ENCODE results near the gene EPS15.
"Not testable (repeated sequence)": the region's sequence is repeated elsewhere in the genome, so short reads cannot be mapped to it uniquely, and the experiment has no call there.

The EPS15 gene

DNA sequence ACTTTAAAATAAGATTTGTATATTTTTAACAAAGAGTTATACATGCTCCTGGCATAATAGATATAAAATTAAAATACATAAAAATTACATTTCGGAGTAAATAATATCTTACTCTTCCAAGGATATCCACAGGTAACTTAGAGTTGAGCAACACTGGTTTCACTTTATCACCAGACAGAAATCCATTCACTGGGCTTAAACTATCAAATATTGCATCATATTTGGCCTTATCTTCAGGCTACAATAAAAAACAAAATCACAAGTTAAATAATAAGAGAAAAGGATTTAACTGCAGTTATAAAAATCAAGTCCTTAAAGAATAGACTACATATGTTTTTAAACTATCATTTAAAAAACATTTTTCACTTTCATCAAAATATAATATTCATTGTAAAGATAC is 55.5 kb downstream of the EPS15 start:
- DNase-seq, result no peak

DNA sequence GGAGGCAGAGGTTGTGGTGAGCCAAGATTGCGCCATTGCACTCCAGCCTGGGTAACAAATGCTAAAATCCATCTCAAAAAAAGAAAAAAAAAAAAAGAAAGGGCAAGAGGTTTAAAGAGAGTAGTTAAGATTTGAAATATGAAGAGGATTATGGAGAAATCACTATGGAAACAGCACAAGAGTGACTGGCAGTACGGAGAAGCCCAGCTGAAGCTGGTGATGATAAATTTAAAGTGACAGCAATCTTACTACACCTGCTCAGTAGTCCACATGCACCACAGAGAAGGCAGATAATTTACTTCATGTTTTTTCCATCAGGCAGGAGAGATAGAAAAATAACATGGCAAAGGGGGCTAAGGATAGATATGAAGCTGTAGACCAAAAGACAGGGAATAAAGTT is 56.8 kb downstream of the EPS15 start:
- DNase-seq, result not testable (repeated sequence)

GRCh38 chr1:51454554-51454953 is 64.5 kb downstream of the EPS15 start:
- DNase-seq, result no peak

GRCh38 chr1:51453010-51453409 is 66.1 kb downstream of the EPS15 start:
- DNase-seq, result no peak

- not testable (repeated sequence) for DNase-seq
Observed at GRCh38 chr1:51448844-51449454, 70.1 kb downstream of the EPS15 start.

GRCh38 chr1:51445351-51446090 is 73.5 kb downstream of the EPS15 start:
- DNase-seq, result no peak

DNA sequence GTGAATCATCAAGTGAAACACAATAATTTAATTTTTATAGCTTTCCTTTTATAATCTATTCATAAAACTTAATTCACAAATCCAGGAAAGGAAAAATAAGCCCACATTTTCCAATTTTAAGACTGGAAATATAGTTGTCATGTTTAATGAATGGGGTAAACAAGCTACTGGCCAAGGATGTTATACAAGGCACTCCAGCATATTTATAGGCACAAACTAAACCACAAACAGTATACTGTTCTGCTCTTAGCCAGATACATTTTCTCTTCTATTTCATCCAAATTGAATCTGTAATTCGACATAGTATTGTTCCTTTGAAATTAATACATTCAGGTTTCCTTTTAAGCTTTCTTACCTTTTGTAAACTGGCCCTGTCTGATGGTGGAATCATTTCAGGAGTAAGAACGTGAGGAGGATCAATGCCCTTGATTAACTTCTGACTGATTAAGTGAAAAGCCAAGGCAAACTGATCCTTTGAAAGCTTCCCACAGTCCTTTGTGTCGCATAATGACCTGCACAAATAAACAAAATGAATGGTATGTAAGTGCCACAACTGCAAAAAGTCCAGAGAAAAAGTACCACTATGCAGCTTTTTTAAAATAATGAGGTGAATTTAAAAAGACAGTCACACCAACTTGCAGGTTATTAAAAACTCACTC is 74.4 kb downstream of the EPS15 start:
- no peak for DNase-seq

DNA sequence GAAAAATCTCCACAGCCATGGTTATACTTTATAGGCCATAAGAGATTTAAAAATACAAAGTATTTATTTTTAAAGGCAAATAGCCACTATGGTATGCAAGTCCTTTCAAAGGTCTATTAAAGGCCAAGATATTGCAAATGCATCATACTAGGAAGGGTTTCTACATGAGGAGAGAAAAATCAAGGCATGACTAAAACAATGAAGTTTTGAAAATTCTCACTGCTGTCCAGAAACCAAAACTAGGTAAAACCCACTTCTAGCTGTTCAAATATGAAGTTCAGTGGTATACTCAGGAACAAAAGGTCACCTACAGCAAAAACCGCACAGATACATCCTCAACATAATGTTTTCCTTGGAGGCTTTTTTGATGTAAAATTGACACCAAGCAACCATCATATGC is 75.0 kb downstream of the EPS15 start:
- DNase-seq, result no peak

DNA sequence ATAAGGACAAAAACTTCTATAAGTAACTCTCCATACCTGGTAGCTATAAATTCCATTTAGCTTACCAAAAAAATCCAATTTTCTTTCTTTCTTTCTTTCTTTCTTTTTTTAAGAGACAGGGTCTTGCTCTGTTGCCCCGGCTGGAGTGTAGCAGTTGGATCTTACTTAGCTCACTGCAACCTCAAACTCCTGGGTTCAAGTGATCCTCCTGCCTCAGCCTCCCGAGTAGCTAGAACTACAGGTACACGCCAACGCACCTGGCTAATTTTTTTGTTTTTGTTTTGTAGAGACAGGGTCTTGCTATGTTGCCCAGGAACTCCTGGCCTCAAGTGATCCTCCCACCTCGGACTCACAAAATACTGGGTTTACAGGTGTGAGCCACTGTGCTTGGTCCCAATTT is 75.5 kb downstream of the EPS15 start:
- DNase-seq, result no peak

DNA sequence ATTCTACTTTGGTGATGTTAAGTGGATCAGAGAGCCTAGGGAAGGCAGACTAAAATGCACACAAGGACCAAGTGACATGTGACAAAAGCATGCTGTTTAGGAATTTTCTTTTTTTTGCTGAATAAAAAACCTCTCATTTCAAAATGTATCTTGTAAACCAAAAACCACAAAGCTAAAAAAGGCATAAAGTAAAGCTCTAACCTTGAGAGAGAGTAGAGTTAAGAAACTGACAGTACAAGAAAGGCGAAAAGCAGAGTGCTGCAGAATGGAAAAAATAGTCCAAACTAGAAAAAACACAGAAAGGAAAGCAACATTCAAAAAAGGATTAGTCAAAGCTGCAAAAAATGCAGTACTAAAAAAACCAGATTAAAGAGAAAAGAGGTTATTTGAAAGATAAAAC is 76.5 kb downstream of the EPS15 start:
- no peak for DNase-seq

DNA sequence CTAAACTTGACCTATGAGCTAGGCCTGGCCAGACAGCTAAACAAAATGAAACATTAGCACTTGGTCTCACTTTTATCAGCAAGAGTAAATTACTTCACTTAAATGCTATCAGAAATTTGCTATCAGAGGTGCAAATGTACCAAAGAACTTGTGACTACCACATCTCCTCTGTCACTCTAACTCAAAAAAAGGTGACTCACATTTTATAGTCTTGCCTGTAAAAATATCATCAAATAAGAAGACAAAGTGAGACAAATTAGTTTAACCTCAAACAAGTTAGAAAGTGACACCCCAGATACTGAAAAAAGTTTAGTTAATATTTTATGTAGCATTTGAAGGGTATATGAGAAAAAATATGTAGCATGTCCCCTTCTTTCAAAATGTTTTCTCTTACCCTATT is 76.9 kb downstream of the EPS15 start:
- no peak for DNase-seq

DNA sequence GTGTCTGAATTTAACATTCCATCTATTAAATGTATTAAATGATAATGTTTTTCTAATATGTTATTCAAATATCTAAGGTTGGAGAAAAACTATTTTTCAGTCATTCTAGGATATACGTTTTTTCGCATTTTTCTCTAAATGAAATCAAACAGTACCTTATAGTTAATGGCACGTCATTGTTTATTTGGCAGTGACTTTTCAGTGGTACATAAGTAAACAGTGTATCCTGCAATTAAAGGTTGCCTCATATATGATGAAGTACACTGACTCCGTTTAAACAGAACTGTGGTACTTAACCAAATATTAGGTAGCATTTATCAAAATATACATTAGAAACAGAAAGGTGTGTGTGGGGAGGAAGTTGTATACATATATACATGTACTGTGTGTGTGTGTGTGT is 79.2 kb downstream of the EPS15 start:
- no peak for DNase-seq

DNA sequence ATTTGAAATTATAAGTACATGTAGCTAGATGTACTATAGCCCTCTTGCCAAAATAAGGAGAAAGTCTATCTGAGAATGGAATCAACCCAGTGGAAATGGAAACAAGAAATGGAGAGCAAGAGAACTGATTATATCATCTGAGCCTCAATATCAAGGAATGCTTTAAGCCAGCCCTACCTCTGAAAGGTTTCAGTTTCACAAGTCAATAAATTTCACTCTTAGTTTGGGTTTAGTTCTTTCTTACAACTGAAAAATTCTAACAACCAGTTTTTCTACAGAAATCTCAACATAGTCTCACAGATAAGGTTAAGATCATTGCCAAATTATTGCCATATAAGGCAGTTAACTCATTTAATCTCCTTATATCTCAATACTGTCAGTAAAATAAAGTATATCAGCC is 80.0 kb downstream of the EPS15 start:
- DNase-seq, result no peak

- DNase-seq, result not testable (repeated sequence)
Observed at GRCh38 chr1:51437391-51437790, 81.7 kb downstream of the EPS15 start.

- no peak for DNase-seq
Observed at GRCh38 chr1:51435878-51436277, 83.2 kb downstream of the EPS15 start.

- DNase-seq, result peak; percentile 8
Observed at GRCh38 chr1:51433972-51434510, 85.0 kb downstream of the EPS15 start.

- DNase-seq, result no peak
Observed at GRCh38 chr1:51433269-51433971, 85.6 kb downstream of the EPS15 start.

GRCh38 chr1:51432146-51432545 is 86.9 kb downstream of the EPS15 start:
- DNase-seq, result no peak

DNA sequence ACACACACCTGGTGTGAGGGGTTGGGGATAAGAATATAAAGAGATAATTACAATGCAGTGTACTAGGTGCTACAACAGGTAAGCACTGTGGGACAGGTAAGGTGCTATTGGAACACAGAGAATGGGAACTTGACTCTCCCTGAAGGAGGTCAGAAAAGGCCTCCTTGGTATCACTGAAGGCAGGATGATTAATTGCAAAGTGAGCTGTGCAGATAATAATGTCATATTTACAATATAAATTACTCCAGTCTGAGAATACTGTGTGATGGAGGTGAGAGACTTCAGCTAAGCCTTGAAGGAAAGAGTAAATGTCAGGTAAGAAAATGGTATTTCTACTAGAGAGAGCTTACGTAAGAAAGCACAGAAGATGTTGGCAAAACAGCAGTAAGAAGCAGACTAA is 91.6 kb downstream of the EPS15 start:
- no peak for DNase-seq

DNA sequence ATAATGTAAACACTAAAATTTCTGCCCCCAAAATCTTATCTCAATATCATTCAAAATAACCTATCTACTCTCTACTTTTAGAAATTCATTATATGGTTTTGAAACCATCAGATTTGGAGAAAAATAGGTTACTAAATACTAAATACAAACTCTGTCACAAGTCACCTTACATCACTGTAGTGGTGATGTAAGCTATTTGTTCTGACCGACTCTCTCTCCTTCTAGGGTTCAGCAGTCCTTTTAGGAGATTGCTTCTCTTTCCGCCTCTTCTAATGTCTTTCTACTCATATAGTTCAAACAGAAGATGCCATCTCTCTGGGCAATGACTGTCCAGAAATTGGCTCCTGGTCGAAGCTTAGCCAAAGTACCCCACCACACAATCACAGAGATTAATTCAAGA is 93.1 kb downstream of the EPS15 start:
- DNase-seq, result no peak

- DNase-seq, result no peak
Observed at GRCh38 chr1:51425273-51425672, 93.8 kb downstream of the EPS15 start.

DNA sequence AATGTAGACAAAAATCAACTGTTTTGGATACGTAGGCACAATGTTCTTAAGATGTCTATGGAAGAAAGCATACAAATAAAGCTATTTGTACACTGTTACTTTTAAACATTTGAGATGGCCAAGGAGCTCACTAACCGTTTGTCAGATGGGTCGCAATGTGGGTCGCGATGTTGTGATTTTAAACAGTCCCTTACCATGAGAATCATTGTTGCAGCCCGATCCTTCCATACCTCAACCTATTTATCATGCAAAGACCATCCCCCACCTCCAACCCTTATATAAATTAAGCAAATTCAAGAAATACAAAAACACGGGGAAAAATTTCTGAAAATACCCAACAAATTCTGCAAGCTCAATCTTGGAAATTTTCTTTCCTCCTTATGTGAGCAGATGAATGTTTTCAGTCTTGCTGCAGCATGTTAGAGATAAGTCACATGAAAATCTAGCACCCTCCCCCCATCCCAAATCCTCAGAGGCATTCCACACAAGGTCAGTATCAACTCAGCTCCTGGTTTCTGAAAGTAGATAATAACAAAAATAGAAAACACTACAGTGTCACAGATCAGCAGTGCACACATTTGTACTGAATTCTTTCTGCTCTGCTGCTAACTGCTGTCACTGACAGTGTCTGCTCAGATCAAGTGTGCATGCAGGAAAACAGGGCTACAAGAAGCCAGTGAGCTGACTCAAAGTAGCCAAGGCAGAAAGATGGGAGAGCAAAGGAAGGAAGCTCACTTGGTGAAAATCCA is 95.8 kb downstream of the EPS15 start:
- no peak for DNase-seq

Measured in KG1 (cell line).